ENCODE measurements around the gene EMSY. TPM values are rescaled to one million over a fixed set of nuclear protein-coding genes. Genes with fewer than 3 reads are reported as not detected.

EMSY gene
- polyA plus RNA-seq, 1 of the 3 experiments (the other 2 are of a cell fraction), result 11.1 TPM

GRCh38 chr11:76553554-76554476 lies 109.0 kb downstream of the EMSY start:
- no peak for TF ChIP-seq TEAD4 (IDR thresholded peaks at IDR 0.05; ENCODE audit: borderline replicate concordance, insufficient read depth)
- no peak for TF ChIP-seq PBX3 (IDR thresholded peaks at IDR 0.05)
- no peak for TF ChIP-seq CTCF (IDR thresholded peaks at IDR 0.05)
- no peak for TF ChIP-seq EZH2phosphoT487 (IDR thresholded peaks at IDR 0.05; ENCODE audit: borderline replicate concordance, low read depth)
- no peak for TF ChIP-seq RCOR1 (IDR thresholded peaks at IDR 0.05; ENCODE audit: low read length)
- no peak for TF ChIP-seq RFX5 (IDR thresholded peaks at IDR 0.05; ENCODE audit: low read length)
- TF ChIP-seq POLR2AphosphoS5 (IDR thresholded peaks at IDR 0.05; ENCODE audit: low read depth, low read length), result no peak
- no peak for TF ChIP-seq IRF3 (IDR thresholded peaks at IDR 0.05; ENCODE audit: low read depth, low read length)
- no peak for TF ChIP-seq SMC3 (IDR thresholded peaks at IDR 0.05; ENCODE audit: low read depth, low read length)
- no peak for TF ChIP-seq FOSL2 (IDR thresholded peaks at IDR 0.05; ENCODE audit: borderline replicate concordance, low read depth)
- TF ChIP-seq YY1 (IDR thresholded peaks at IDR 0.05; ENCODE audit: low read depth), result no peak
- TF ChIP-seq ELF1 (IDR thresholded peaks at IDR 0.05), result no peak
- ChIA-PET POLR2A (no interaction called here), CTCF (interaction anchor here (0.8 kb wide), 1 partner anchor 24 kb away, joined by 3 read pairs; no protein-coding TSS in a partner anchor)
- H3K27ac ChIP-seq (ENCODE audit: low read depth in 2 of 2, low read length in 1 of 2), result no peak overlapping the region
- H4K20me1 ChIP-seq (ENCODE audit: insufficient read depth), result no peaks in the 10 kb centered on the region
- H3F3A ChIP-seq (replicated peaks; ENCODE audit: insufficient read depth), result no peaks in the 10 kb centered on the region
- H3K4me1 ChIP-seq (ENCODE audit: control insufficient read depth in 1 of 2, insufficient read depth in 2 of 2, low read depth in 1 of 2, low read length in 1 of 2), result no peaks in the 10 kb centered on the region; a peak in 2 of 4 replicates
- no peak for DNase-seq
- WGBS (ENCODE audit: low lambda C conversion rate), result 85% methylated on average over 8 of the region's 8 CpGs
- H3K4me2 ChIP-seq, result no peak overlapping the region
- H3K9me2 ChIP-seq, result no peaks in the 10 kb centered on the region
- no peaks in the 10 kb centered on the region for H3K27me3 ChIP-seq (ENCODE audit: insufficient read depth)
- H3K79me2 ChIP-seq (ENCODE audit: insufficient read depth), result no peaks in the 10 kb centered on the region
- H3K9me3 ChIP-seq, result no peaks in the 10 kb centered on the region
- no peak overlapping the region for H3K9ac ChIP-seq
- no peak overlapping the region for H3K4me3 ChIP-seq (ENCODE audit: low read depth in 2 of 2, low read length in 1 of 2)
- peaks cover 0 to 20% of the 10 kb centered on the region in 2 experiments for H3K36me3 ChIP-seq (replicated peaks in 1 of 2; ENCODE audit: control insufficient read depth in 1 of 2, insufficient read depth in 2 of 2, low read length in 1 of 2)
- no peak overlapping the region for H2AFZ ChIP-seq (ENCODE audit: low read depth)

All from SK-N-SH (cell line).